GM12891 (cell line): ENCODE measurements around the gene DACH1.

Source experiments
- POLR2A ChIP-seq: IDR thresholded peaks from 2 replicates; pipeline ENCODE4 v1.6.1; 2011; ENCODE audit warnings: low read depth, low read length, control low read depth
- POLR2AphosphoS5 ChIP-seq: IDR thresholded peaks from 2 replicates; pipeline ENCODE4 v1.6.1; 2011; ENCODE audit warnings: low read depth, low read length, control low read depth
- SPI1 ChIP-seq: IDR thresholded peaks from 2 replicates; pipeline ENCODE4 v1.6.1; 2011; ENCODE audit warnings: low read depth, low read length, control low read depth
- TAF1 ChIP-seq: IDR thresholded peaks from 2 replicates; pipeline ENCODE4 v1.6.1; 2011; ENCODE audit warnings: low read depth, low read length, control low read depth

DNA sequence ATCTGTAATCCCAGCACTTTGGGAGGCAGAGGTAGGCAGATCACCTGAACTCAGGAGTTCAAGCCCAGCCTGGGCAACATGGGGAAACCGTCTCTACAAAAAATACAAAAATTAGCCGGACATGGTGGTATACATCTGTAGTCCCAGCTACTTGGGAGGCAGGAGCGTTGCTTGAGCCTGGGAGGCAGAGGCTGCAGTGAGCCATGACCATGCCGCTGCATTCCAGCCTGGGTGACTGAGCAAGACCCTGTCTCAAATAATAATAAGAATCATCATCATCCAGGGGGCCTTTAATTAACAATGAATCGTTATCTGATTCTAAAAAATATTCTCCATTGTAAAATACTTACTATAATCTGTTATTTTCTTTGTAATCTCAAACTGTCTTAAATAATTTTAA is 283.4 kb downstream of the DACH1 start:
- no peak for TF ChIP-seq POLR2A
- TF ChIP-seq POLR2AphosphoS5: no peak
- TF ChIP-seq TAF1: no peak
- no peak for TF ChIP-seq SPI1
